ENCODE data around the gene CAMK4. TPM values are rescaled to one million over a fixed set of nuclear protein-coding genes. Genes with fewer than 3 reads are reported as not detected.
A peak's percentile ranks its signal among the peaks of the same experiment; 100 is the strongest.

The CAMK4 gene
- total and polyA plus RNA-seq, 7 donors: 0.02 to 1.00 (median 0.15) TPM; not detected in 1

GRCh38 chr5:111530298-111530740 is 306.1 kb downstream of the CAMK4 start:
- Histone ChIP-seq H3K9me3 (no peaks in the 10 kb centered on the region), H3K36me3 (ENCODE audit: insufficient read depth in 1 of 2, low read depth in 1 of 2) (no peaks in the 10 kb centered on the region)

GRCh38 chr5:111532886-111533582 is 308.9 kb downstream of the CAMK4 start:
- no peak for ATAC-seq
- no peaks in the 10 kb centered on the region for H3K27me3 ChIP-seq (ENCODE audit: insufficient read depth in 3 of 3, low read length in 2 of 3)
- no peaks in the 10 kb centered on the region for H3K4me1 ChIP-seq
- no peak for TF ChIP-seq CTCF (IDR thresholded peaks at IDR 0.05)
- no peaks in the 10 kb centered on the region for H3K9me3 ChIP-seq
- intact Hi-C loops (cut with DNase I): loop anchor here (5.0 kb wide), 1 partner anchor 614 kb away; no protein-coding TSS in a partner anchor
- WGBS, 3 donors: 46 to 68% (median 55%) methylated on average over 5 of the region's 5 CpGs
- H3K36me3 ChIP-seq (ENCODE audit: insufficient read depth in 1 of 2, low read depth in 1 of 2): no peaks in the 10 kb centered on the region
- no peak overlapping the region for H3K27ac ChIP-seq
- DNase-seq: no peak
- H3K4me3 ChIP-seq: no peak overlapping the region

More at GRCh38 chr5:111530298-111530740, 306.1 kb downstream of the CAMK4 start:
- 46 to 53% (median 49%) methylated on average over 10 of the region's 10 CpGs for WGBS, 3 donors
- Histone ChIP-seq H3K4me3 (no peak overlapping the region), H3K4me1 (no peaks in the 10 kb centered on the region), H3K27me3 (ENCODE audit: insufficient read depth in 3 of 3, low read length in 2 of 3) (no peaks in the 10 kb centered on the region), H3K27ac (no peak overlapping the region)
- peak; percentile 57 to 74 for DNase-seq
- no peak for TF ChIP-seq CTCF (IDR thresholded peaks at IDR 0.05)
- ATAC-seq: peak in 3 of 4 donors; percentile 71 to 73 (median 73)
- intact Hi-C loops (cut with DNase I): loop anchor here (5.0 kb wide), 1 partner anchor 617 kb away; no protein-coding TSS in a partner anchor

GRCh38 chr5:111535879-111536549 is 311.8 kb downstream of the CAMK4 start:
- intact Hi-C loops (cut with DNase I): no loop called here
- WGBS, 3 donors: 72 to 87% (median 81%) methylated on average over 1 of the region's 1 CpG
- Histone ChIP-seq H3K9me3 (no peaks in the 10 kb centered on the region), H3K27me3 (ENCODE audit: insufficient read depth in 3 of 3, low read length in 2 of 3) (no peaks in the 10 kb centered on the region), H3K4me3 (no peak overlapping the region), H3K36me3 (ENCODE audit: insufficient read depth in 1 of 2, low read depth in 1 of 2) (no peaks in the 10 kb centered on the region), H3K27ac (no peak overlapping the region), H3K4me1 (no peaks in the 10 kb centered on the region)
- TF ChIP-seq CTCF (IDR thresholded peaks at IDR 0.05): no peak
- DNase-seq (no peak), ATAC-seq (no peak)

GRCh38 chr5:111537141-111538024 is 313.2 kb downstream of the CAMK4 start:
- Histone ChIP-seq H3K36me3 (ENCODE audit: insufficient read depth in 1 of 2, low read depth in 1 of 2) (no peaks in the 10 kb centered on the region), H3K4me1 (no peaks in the 10 kb centered on the region), H3K9me3 (no peaks in the 10 kb centered on the region), H3K4me3 (no peak overlapping the region), H3K27me3 (ENCODE audit: insufficient read depth in 3 of 3, low read length in 2 of 3) (no peaks in the 10 kb centered on the region), H3K27ac (no peak overlapping the region)
- WGBS, 3 donors: 60 to 69% (median 62%) methylated on average over 1 of the region's 1 CpG
- DNase-seq (no peak), ATAC-seq (no peak)
- intact Hi-C loops (cut with DNase I): no loop called here
- TF ChIP-seq CTCF (IDR thresholded peaks at IDR 0.05): no peak

Other genes with a start within 250 kb of the CAMK4 start
- 1 to 10 TPM in 1 of 4 donors, under 1 TPM in 3; 0.42 to 1.1 (median 0.78) TPM for gene TSLP, start 152.7 kb upstream of the CAMK4 start, total RNA-seq
- gene TSLP, start 152.7 kb upstream of the CAMK4 start, polyA plus RNA-seq: 1 to 10 TPM in 2 of 3 donors, under 1 TPM in 1; 0.61 to 2.4 (median 1.6) TPM
- 10 to 100 TPM; 13.2 to 22.0 (median 20.1) TPM for gene WDR36, start 132.0 kb upstream of the CAMK4 start, total RNA-seq
- gene WDR36, start 132.0 kb upstream of the CAMK4 start, polyA plus RNA-seq: 10 to 100 TPM in 2 of 3 donors, 1 to 10 TPM in 1; 6.2 to 10.6 (median 10.4) TPM

Measured in psoas muscle (tissue), 8 donors.